ENCODE measurements around the gene TRAFD1. TPM values are rescaled to one million over a fixed set of nuclear protein-coding genes. Genes with fewer than 3 reads are reported as not detected.
A peak's percentile ranks its signal among the peaks of the same experiment; 100 is the strongest.

TRAFD1 gene
- total and polyA plus RNA-seq, 2 of the 13 experiments (the other 11 are each of a cell fraction or from before 2014, with no cell fraction given) = 9.5 to 20.9 TPM

- TF ChIP-seq, protein P1, sequence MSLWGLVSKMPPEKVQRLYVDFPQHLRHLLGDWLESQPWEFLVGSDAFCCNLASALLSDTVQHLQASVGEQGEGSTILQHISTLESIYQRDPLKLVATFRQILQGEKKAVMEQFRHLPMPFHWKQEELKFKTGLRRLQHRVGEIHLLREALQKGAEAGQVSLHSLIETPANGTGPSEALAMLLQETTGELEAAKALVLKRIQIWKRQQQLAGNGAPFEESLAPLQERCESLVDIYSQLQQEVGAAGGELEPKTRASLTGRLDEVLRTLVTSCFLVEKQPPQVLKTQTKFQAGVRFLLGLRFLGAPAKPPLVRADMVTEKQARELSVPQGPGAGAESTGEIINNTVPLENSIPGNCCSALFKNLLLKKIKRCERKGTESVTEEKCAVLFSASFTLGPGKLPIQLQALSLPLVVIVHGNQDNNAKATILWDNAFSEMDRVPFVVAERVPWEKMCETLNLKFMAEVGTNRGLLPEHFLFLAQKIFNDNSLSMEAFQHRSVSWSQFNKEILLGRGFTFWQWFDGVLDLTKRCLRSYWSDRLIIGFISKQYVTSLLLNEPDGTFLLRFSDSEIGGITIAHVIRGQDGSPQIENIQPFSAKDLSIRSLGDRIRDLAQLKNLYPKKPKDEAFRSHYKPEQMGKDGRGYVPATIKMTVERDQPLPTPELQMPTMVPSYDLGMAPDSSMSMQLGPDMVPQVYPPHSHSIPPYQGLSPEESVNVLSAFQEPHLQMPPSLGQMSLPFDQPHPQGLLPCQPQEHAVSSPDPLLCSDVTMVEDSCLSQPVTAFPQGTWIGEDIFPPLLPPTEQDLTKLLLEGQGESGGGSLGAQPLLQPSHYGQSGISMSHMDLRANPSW (CRISPR knock-in tag; IDR thresholded peaks at IDR 0.05; ENCODE audit: borderline replicate concordance) = no peak
- TF ChIP-seq ZNF350 (CRISPR knock-in tag; IDR thresholded peaks at IDR 0.05; ENCODE audit: borderline replicate concordance, low read depth) (no peak), TP53 (CRISPR knock-in tag; conservative IDR thresholded peaks at IDR 0.05) (no peak), ZNF580 (CRISPR knock-in tag; IDR thresholded peaks at IDR 0.05; ENCODE audit: borderline replicate concordance, low read depth) (peak; percentile 61; the same call in 1 of the 2 replicates), CBX2 (IDR thresholded peaks at IDR 0.05; ENCODE audit: low read depth, low read length) (no peak), CBX2 (CRISPR knock-in tag; IDR thresholded peaks at IDR 0.05; ENCODE audit: low read depth) (no peak), KLF9 (CRISPR knock-in tag; IDR thresholded peaks at IDR 0.05; ENCODE audit: low read depth) (peak; percentile 32; the same call in 1 of the 2 replicates), MXD3 (CRISPR knock-in tag; IDR thresholded peaks at IDR 0.05) (0 out of 2 replicates have a peak, but pooled peaks have one; percentile 50), ZNF263 (CRISPR knock-in tag; IDR thresholded peaks at IDR 0.05) (peak; percentile 38; the same call in 1 of the 2 replicates), NFYC (CRISPR knock-in tag; IDR thresholded peaks at IDR 0.05) (peak; percentile 59), SNAI1 (CRISPR knock-in tag; IDR thresholded peaks at IDR 0.05; ENCODE audit: borderline replicate concordance) (no peak), ZNF431 (CRISPR knock-in tag; IDR thresholded peaks at IDR 0.05; ENCODE audit: borderline replicate concordance, low read depth) (no peak), GFI1 (CRISPR knock-in tag; IDR thresholded peaks at IDR 0.05; ENCODE audit: borderline replicate concordance) (0 out of 2 replicates have a peak, but pooled peaks have one; percentile 55), ZNF180 (CRISPR knock-in tag; IDR thresholded peaks at IDR 0.05; ENCODE audit: borderline replicate concordance, low read depth) (no peak), KAT7 (CRISPR knock-in tag; IDR thresholded peaks at IDR 0.05; ENCODE audit: borderline replicate concordance) (0 out of 2 replicates have a peak, but pooled peaks have one; percentile 67), SMAD1 (CRISPR knock-in tag; IDR thresholded peaks at IDR 0.05; ENCODE audit: borderline replicate concordance, low read depth) (no peak), ZNF230 (CRISPR knock-in tag; IDR thresholded peaks at IDR 0.05) (0 out of 2 replicates have a peak, but pooled peaks have one; percentile 9), EHMT2 (IDR thresholded peaks at IDR 0.05; ENCODE audit: borderline replicate concordance, low read depth, low read length) (no peak), ZEB1 (IDR thresholded peaks at IDR 0.05; ENCODE audit: insufficient replicate concordance, low read depth) (no peak), NCOA5 (CRISPR knock-in tag; IDR thresholded peaks at IDR 0.05) (no peak)
- TF ChIP-seq, protein P2, sequence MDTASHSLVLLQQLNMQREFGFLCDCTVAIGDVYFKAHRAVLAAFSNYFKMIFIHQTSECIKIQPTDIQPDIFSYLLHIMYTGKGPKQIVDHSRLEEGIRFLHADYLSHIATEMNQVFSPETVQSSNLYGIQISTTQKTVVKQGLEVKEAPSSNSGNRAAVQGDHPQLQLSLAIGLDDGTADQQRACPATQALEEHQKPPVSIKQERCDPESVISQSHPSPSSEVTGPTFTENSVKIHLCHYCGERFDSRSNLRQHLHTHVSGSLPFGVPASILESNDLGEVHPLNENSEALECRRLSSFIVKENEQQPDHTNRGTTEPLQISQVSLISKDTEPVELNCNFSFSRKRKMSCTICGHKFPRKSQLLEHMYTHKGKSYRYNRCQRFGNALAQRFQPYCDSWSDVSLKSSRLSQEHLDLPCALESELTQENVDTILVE (CRISPR knock-in tag; IDR thresholded peaks at IDR 0.05) = no peak
- TF ChIP-seq, protein P3, sequence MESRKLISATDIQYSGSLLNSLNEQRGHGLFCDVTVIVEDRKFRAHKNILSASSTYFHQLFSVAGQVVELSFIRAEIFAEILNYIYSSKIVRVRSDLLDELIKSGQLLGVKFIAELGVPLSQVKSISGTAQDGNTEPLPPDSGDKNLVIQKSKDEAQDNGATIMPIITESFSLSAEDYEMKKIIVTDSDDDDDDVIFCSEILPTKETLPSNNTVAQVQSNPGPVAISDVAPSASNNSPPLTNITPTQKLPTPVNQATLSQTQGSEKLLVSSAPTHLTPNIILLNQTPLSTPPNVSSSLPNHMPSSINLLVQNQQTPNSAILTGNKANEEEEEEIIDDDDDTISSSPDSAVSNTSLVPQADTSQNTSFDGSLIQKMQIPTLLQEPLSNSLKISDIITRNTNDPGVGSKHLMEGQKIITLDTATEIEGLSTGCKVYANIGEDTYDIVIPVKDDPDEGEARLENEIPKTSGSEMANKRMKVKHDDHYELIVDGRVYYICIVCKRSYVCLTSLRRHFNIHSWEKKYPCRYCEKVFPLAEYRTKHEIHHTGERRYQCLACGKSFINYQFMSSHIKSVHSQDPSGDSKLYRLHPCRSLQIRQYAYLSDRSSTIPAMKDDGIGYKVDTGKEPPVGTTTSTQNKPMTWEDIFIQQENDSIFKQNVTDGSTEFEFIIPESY (CRISPR knock-in tag; IDR thresholded peaks at IDR 0.05) = no peak
Measured at GRCh38 chr12:112116232-112117060, 8.9 kb upstream of the TRAFD1 start (continued).
